ENCODE measurements around the gene UBD.

UBD gene

DNA sequence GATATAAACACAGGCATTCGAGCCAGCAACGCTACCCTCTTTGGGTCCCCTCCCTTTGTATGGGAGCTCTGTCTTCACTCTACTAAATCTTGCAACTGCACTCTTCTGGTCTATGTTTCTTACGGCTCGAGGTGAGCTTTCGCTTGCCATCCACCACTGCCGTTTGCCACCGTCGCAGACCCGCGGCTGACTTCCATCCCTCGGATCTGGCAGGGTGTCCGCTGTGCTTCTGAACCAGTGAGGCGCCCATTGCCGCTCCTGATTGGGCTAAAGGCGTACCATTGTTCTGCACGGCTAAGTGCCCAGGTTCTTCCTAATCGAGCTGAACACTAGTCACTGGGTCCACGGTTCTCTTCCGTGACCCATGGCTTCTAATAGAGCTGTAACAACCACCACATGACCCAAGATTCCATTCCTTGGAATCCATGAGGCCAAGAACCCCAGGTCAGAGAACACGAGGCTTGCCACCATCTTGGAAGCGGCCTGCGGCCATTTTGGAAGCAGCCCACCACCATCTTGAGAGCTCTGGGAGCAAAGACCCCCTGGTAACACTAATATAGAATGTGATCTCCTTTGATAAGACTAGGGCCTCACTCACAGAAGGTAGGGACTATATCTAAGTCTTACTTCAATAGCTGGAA, 973 bp downstream of the UBD start:
- no peak for DNase-seq

- DNase-seq: no peak
Observed at GRCh38 chr6:29557320-29557719, 2.2 kb downstream of the UBD start.

DNA sequence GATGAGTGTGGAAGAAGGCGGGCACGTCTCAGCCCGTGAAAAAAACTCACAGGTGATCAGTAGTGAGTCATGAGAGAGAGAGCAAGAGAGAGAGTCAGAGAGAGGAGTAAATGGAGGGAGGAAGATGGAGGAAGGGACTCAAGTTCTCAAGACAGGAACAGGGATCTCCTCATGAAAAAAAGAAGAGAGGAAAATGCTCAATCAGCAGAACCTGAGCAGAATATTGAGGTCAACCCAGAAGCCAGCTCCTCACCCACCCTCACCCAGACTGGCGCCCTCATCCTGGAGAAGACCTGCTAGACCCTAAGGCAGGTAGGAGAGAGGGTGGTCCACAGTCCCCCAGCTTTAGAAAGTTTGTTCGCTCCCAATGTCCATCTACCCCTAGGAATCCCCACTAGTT, 4.8 kb downstream of the UBD start:
- DNase-seq: no peak

GRCh38 chr6:29553268-29554057, 6.1 kb downstream of the UBD start:
- DNase-seq: peak in 2 of 6 experiments; percentile 17 to 51

DNA sequence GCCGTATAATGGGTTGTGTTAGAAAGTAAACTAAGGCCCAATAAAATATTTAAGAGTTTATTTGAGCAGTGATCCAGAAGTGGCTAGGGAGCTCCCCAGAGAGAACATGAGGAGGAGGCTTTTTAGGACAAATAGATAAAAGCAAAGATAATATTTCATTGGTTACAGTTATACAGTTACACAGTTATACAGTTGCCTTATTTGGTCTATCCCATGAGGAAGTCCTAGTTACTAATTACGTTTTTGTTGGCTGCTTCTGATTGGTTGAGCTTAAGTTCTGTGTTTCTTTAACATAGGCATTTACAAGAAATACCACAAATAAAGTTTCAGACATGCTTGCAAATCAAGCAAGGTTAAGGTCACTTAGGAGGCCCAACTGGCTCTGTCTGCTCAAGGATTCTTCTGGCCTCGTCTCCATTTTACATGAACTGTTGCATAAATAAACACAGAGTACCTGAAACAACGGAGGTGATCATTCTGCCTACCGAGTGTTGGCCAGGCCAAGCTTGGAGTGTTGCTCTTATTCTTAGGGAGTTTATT, 7.0 kb downstream of the UBD start:
- DNase-seq: peak in 3 of 6 experiments; percentile 51 to 74 (median 60)

DNA sequence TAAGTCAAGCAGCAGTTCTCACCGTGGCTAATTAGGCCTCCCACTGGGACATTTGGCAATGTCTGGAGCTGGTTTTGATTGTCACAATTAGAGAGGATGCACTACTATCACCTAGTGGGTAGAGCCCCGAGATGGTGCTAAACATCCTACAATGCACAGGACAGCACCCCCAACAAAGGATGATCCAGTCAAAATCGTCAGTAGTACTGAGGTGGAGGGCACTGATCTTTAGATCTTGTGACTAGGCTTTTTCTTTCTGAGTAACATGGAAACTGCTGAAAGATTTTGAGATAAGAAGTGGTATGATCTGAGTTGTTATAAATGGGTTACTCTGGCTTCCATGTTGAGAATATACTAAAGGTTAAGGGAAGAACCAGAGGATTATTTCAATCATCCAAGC, 12.0 kb downstream of the UBD start:
- no peak for DNase-seq

GRCh38 chr6:29537714-29538403, 21.7 kb downstream of the UBD start:
- DNase-seq: no peak

GRCh38 chr6:29532320-29532951, 27.1 kb downstream of the UBD start:
- DNase-seq: no peak

DNA sequence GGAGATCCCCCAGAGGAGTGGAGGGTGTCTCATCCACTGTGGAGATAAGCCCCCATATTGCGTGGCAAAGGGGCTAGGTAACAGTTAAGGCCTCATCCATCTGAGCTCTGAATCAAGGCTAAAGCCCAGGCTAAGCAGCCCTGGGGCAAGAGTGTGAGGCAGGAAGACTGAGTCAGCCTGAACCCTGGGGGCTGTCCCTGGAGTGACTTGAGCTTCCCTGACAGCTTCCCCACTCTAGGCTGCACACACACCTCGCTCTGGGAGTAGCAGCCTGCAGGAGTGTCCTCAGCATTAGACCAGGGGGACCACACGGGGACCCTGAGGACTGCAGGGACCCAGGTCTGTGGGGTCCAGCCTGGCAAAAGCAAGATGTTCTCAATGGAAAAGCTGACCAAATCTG, 27.9 kb downstream of the UBD start:
- DNase-seq: no peak

GRCh38 chr6:29530671-29531310, 28.7 kb downstream of the UBD start:
- no peak for DNase-seq

DNA sequence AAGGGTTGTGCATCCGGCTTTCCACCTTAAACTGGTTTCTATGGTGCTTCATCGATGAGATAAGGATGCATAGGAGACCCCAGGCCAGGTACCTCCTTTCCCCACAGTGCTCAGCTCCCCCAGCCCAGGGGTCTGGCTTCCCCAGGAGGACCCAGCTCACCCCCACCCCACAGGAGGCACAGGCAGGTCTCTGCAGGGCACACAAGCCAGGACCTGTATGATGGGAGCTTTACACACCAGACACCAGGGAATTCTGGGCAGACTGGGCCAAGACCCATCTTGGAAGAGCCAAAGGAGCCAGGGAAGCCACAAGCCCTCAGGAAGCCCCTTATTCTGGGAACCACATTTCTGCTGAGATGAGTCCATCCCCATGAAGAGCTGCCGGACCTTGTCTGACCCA, 29.6 kb downstream of the UBD start:
- DNase-seq: no peak

GRCh38 chr6:29528988-29529560, 30.5 kb downstream of the UBD start:
- DNase-seq: no peak

- DNase-seq: no peak
Observed at GRCh38 chr6:29528300-29528931, 31.1 kb downstream of the UBD start.

- no peak for DNase-seq
Observed at GRCh38 chr6:29527564-29527963, 32.0 kb downstream of the UBD start.

GRCh38 chr6:29527126-29527525, 32.4 kb downstream of the UBD start:
- no peak for DNase-seq

DNA sequence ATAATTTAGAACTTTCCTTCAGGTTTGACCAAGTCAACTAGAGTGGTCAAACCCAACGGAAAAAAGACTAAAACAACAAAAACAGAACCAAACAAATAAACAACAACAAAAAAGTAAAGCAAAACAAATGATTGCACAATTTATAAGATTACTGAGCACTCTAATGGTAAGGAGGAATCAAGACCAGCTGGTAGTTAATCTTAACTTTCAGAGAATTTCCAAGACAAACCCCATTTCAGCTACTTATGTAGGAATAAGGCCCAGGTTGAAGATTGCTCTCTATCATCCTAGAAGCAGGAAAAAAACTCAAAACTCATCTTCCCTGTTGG, 34.3 kb downstream of the UBD start:
- DNase-seq: no peak

DNA sequence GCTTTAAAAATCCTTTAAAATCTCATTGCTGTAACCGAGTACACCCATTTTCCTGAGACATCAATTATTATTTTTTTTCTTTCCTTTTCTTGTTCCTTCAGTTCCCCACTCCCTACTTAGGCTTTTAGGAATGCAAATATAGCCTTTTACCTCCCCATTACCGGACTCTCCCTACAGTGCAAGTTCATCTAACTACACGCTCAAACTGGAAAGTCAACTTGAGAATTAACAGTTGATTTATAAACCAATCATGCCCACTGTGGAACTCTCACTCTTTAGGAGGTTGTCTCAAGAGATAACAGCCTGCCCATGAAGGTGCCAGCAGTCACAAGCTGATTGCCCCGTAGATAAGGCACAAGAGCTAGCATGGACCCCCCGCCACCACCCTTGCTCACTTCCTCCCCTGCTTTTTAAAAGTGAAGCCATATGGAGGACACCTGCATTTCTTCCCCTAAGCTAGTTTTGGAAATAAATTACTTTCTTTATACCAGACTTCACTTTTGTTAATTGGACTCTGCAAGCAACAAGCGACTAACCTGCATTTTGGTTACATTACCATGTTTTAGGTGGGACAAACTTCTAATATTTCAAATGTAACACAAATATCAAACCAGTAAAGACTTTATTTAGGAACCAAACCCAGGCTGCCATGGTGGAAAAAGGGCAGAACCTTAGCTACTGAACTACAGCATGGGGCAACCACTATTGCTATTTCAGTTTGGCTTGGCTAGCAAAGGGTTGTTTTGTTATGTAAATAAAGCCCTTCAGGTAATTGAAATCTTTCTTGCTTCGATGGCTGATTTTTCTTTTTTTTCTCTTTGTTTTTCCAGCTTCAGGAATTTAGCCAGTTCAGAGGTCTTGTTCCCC, 34.9 kb downstream of the UBD start:
- no peak for DNase-seq

GRCh38 chr6:29524044-29524443, 35.5 kb downstream of the UBD start:
- DNase-seq: no peak

- no peak for DNase-seq
Observed at GRCh38 chr6:29522227-29522626, 37.3 kb downstream of the UBD start.

DNA sequence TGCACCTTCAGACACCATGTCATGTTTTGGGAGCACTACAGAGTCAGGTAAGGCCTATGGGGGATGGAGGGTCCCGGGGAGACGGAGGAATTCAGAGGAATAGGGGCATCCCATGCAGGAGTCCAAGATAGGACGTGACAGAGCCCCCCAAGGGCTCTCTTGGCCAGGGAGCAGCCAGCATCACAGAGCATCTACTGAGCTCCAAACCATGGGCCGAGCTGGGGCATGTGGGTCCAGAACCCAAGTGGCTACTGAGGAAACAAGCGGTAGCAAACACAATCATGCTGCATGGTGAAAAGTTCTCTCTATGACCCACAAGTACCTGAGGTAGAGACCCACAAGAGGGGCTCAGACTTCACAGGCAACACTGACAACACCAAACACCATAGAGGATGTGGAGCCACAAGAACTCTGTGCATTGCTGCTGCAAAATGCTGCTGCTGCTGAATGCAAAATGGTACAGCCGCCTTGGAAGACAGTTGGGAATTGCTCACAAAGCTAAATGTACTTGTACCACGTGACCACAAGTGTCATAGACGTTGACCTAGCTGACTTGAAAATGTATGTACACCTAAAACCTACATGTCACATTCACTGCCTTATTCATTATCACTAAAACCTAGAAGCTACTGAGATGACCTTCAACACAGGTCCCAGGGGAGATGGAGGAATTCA, 38.4 kb downstream of the UBD start:
- DNase-seq: no peak
